ENCODE data around the gene RAPGEF1. TPM values are rescaled to one million over a fixed set of nuclear protein-coding genes. Genes with fewer than 3 reads are reported as not detected.

Gene RAPGEF1
- total and polyA plus RNA-seq, 9 of the 15 experiments (the other 6 are each of a cell fraction or from before 2014, with no cell fraction given): 0.06 to 44.1 (median 19.9) TPM

DNA sequence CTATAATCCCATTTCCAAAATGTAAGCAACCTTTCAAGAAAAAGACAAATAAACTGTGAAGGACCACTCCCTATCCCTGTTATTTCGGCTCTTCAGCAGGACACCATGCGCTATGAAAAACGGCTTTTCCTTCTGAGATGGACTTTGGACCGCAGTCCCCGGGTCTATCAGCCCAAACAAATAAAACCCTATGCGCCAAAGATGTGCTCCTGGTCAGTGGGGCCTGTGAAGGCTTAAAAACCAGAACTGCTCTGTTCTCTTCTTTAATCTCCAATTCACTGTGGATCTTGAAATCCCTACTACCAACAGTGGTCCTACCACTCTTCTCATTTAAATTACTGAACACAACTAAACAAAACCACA is 33.3 kb downstream of the RAPGEF1 start:
- 95% methylated on average over 6 of the region's 6 CpGs for WGBS (ENCODE audit: insufficient coverage, low coverage, missing lambda C conversion rate)
- ATAC-seq (no peak), FAIRE-seq (no peak), DNase-seq (ENCODE audit: extremely low read depth in 1 of 4, low spot score in 3 of 4) (no peak)
- no peaks in the 10 kb centered on the region for H3K9me3 ChIP-seq (replicated peaks; ENCODE audit: control insufficient read depth, insufficient read depth, low read depth, low read length)
- POLR2A ChIA-PET: no interaction called here
- no peak for TF ChIP-seq ZNF785 (CRISPR knock-in tag; IDR thresholded peaks at IDR 0.05)
- TF ChIP-seq NFIX (CRISPR knock-in tag; IDR thresholded peaks at IDR 0.05; ENCODE audit: low read depth): no peak
- CTCF ChIA-PET (ENCODE audit: low intra/inter-chr PET ratio): no interaction called here
- no TSS peak for BruUV-seq (replicated peaks)
- H3K27me3 ChIP-seq (ENCODE audit: control insufficient read depth in 2 of 2, insufficient read depth in 2 of 2, low read length in 2 of 2): no peaks in the 10 kb centered on the region
- in situ Hi-C loops (cut with MboI) (loop anchor here (25.0 kb wide), 1 partner anchor 994 kb away; no protein-coding TSS in a partner anchor), intact Hi-C loops (cut with micrococcal nuclease) (no loop called here)
- peaks cover 6 to 16% of the 10 kb centered on the region in 2 experiments; a peak in 4 of 5 replicates for H3K4me1 ChIP-seq (replicated peaks in 1 of 2; ENCODE audit: control insufficient read depth in 2 of 2, insufficient read depth in 2 of 2, low read length in 2 of 2)
- no peaks in the 10 kb centered on the region for H3K9me1 ChIP-seq (ENCODE audit: control insufficient read depth, insufficient read depth, low read length)
- peaks cover 7% of the 10 kb centered on the region; the same call in 1 of the 2 replicates for H4K20me1 ChIP-seq (replicated peaks; ENCODE audit: control insufficient read depth, insufficient read depth, low read length)
- H2AFZ ChIP-seq (ENCODE audit: low read depth, low read length): no peak overlapping the region
- H3K9ac ChIP-seq (ENCODE audit: insufficient read depth in 1 of 2, low read depth in 2 of 2, low read length in 2 of 2): no peak overlapping the region
- H3K4me2 ChIP-seq (ENCODE audit: insufficient read depth, low read length): no peak overlapping the region
- peaks cover 19% of the 10 kb centered on the region for H3K79me2 ChIP-seq (ENCODE audit: control insufficient read depth, insufficient read depth, low read length)
- no peak overlapping the region for H3K4me3 ChIP-seq
- no peaks in the 10 kb centered on the region; the same call in 2 of the 3 replicates for H3K36me3 ChIP-seq (ENCODE audit: control insufficient read depth, insufficient read depth, low read length)
- no peak overlapping the region for H3K27ac ChIP-seq (ENCODE audit: extremely low read depth, low read depth, low read length)

DNA sequence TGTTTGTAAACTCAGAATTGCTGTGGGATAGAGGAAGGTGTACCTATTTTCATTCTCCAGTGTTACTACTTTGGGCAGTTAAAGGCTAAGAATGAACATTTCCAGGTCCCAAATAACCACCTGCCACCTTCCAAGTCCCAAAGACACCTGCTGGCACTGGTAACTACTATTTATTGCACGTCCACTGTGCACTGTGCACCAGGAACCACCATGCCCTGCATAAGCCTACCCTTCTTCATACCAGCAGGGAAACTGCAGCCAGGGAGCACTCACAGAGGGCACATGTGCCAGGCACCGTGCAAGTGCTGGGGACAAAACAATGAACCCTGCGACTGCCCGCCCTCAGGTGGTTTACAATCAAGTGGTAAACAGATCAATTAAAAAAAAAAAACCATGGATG is 34.9 kb downstream of the RAPGEF1 start:
- 89% methylated on average over 4 of the region's 4 CpGs for WGBS (ENCODE audit: insufficient coverage, low coverage, missing lambda C conversion rate)
- ChIA-PET CTCF (ENCODE audit: low intra/inter-chr PET ratio) (no interaction called here), POLR2A (no interaction called here)
- Histone ChIP-seq H3K4me1 (replicated peaks in 1 of 2; ENCODE audit: control insufficient read depth in 2 of 2, insufficient read depth in 2 of 2, low read length in 2 of 2) (peaks cover 6 to 16% of the 10 kb centered on the region in 2 experiments; a peak in 4 of 5 replicates), H3K9me3 (replicated peaks; ENCODE audit: control insufficient read depth, insufficient read depth, low read depth, low read length) (no peaks in the 10 kb centered on the region), H2AFZ (ENCODE audit: low read depth, low read length) (no peak overlapping the region), H3K4me2 (ENCODE audit: insufficient read depth, low read length) (no peak overlapping the region), H3K9ac (ENCODE audit: insufficient read depth in 1 of 2, low read depth in 2 of 2, low read length in 2 of 2) (no peak overlapping the region), H3K36me3 (ENCODE audit: control insufficient read depth, insufficient read depth, low read length) (no peaks in the 10 kb centered on the region; the same call in 2 of the 3 replicates), H3K79me2 (ENCODE audit: control insufficient read depth, insufficient read depth, low read length) (peaks cover 19% of the 10 kb centered on the region), H3K27me3 (ENCODE audit: control insufficient read depth in 2 of 2, insufficient read depth in 2 of 2, low read length in 2 of 2) (no peaks in the 10 kb centered on the region), H3K9me1 (ENCODE audit: control insufficient read depth, insufficient read depth, low read length) (no peaks in the 10 kb centered on the region), H3K27ac (ENCODE audit: extremely low read depth, low read depth, low read length) (no peak overlapping the region), H3K4me3 (no peak overlapping the region), H4K20me1 (replicated peaks; ENCODE audit: control insufficient read depth, insufficient read depth, low read length) (peaks cover 6% of the 10 kb centered on the region; the same call in 1 of the 2 replicates)
- intact Hi-C loops (cut with micrococcal nuclease): no loop called here
- in situ Hi-C loops (cut with MboI): loop anchor here (25.0 kb wide), 1 partner anchor 993 kb away; no protein-coding TSS in a partner anchor
- ATAC-seq (no peak), DNase-seq (ENCODE audit: extremely low read depth in 1 of 4, low spot score in 3 of 4) (no peak), FAIRE-seq (no peak)
- TF ChIP-seq ZNF140 (CRISPR knock-in tag; IDR thresholded peaks at IDR 0.05) (no peak), CBX3 (IDR thresholded peaks at IDR 0.05; ENCODE audit: borderline replicate concordance in 1 of 2, low read length in 2 of 2) (no peak), ZNF696 (CRISPR knock-in tag; conservative IDR thresholded peaks at IDR 0.05) (no peak), FOXJ2 (tag; IDR thresholded peaks at IDR 0.05) (no peak), HEY1 (CRISPR knock-in tag; IDR thresholded peaks at IDR 0.05; ENCODE audit: borderline replicate concordance) (no peak), TRIM24 (IDR thresholded peaks at IDR 0.05) (no peak), PTTG1 (tag; IDR thresholded peaks at IDR 0.05; ENCODE audit: low read depth) (no peak)
- TF ChIP-seq, protein P1, sequence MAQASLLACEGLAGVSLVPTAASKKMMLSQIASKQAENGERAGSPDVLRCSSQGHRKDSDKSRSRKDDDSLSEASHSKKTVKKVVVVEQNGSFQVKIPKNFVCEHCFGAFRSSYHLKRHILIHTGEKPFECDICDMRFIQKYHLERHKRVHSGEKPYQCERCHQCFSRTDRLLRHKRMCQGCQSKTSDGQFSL (CRISPR knock-in tag; IDR thresholded peaks at IDR 0.05): no peak
- TF ChIP-seq, protein P1 (tag; IDR thresholded peaks at IDR 0.05): no peak
- TF ChIP-seq, protein P2, sequence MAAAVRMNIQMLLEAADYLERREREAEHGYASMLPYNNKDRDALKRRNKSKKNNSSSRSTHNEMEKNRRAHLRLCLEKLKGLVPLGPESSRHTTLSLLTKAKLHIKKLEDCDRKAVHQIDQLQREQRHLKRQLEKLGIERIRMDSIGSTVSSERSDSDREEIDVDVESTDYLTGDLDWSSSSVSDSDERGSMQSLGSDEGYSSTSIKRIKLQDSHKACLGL (CRISPR knock-in tag; IDR thresholded peaks at IDR 0.05; ENCODE audit: borderline replicate concordance, poor library complexity, severe bottlenecking): no peak
- TF ChIP-seq, protein P3, sequence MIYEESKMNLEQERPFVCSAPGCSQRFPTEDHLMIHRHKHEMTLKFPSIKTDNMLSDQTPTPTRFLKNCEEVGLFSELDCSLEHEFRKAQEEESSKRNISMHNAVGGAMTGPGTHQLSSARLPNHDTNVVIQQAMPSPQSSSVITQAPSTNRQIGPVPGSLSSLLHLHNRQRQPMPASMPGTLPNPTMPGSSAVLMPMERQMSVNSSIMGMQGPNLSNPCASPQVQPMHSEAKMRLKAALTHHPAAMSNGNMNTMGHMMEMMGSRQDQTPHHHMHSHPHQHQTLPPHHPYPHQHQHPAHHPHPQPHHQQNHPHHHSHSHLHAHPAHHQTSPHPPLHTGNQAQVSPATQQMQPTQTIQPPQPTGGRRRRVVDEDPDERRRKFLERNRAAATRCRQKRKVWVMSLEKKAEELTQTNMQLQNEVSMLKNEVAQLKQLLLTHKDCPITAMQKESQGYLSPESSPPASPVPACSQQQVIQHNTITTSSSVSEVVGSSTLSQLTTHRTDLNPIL (CRISPR knock-in tag; IDR thresholded peaks at IDR 0.05): no peak
- BruUV-seq (replicated peaks): no TSS peak
